IMR-90 (cell line): ENCODE results near the gene COG2. TPM values are rescaled to one million over a fixed set of nuclear protein-coding genes. Genes with fewer than 3 reads are reported as not detected.

Experiments used
- ATAC-seq: fragments of 200-7000 bp; cut with Tn5 transposase; 2 replicates; pipeline ENCODE4 v1.9.1; 2020; ENCODE audit warnings: low read depth, mild to moderate bottlenecking, moderate library complexity
- BruUV-seq: library from RNA; stranded (reverse); fragments of 400-500 nt; replicated peaks from 2 replicates; lab custom pipeline; 2021; lab: Mats Ljungman, UMichigan
- CTCF ChIA-PET: fragments of 300-600 bp; formaldehyde crosslinking; extraction: SDS; loops from one replicate; lab custom pipeline; 2021; ENCODE audit warnings: antibody characterized with exemption; lab: Yijun Ruan, JAX
- POLR2A ChIA-PET: fragments of 300-600 bp; sonication (Branson Sonifier 250); formaldehyde crosslinking; loops from one replicate; lab custom pipeline; 2022; ENCODE audit warnings: antibody characterized with exemption; ENCODE audit not compliant: unreplicated experiment; lab: Charles Lee
- DNase-seq: peaks from one replicate; pipeline ENCODE4 v3.0.0; 2013
- H2AFZ ChIP-seq: replicated peaks from 2 replicates; pipeline ENCODE3; 2013; ENCODE audit warnings: low read length, mild to moderate bottlenecking; ENCODE audit not compliant: poor library complexity
- H2AK5ac ChIP-seq: 2 replicates; pipeline ENCODE4 v1.6.1; 2013; ENCODE audit warnings: low read depth, low read length, inconsistent platforms
- H2AK9ac ChIP-seq: replicated peaks from 2 replicates; pipeline ENCODE3; 2013; ENCODE audit warnings: mild to moderate bottlenecking, low read depth, low read length, moderate library complexity; ENCODE audit not compliant: poor library complexity
- H2BK120ac ChIP-seq: 2 replicates; pipeline ENCODE4 v1.6.1; 2013; ENCODE audit warnings: low read depth, low read length, inconsistent platforms
- H2BK15ac ChIP-seq: 3 replicates; pipeline ENCODE4 v1.6.1; 2013; ENCODE audit warnings: low read depth, low read length, inconsistent platforms
- H2BK20ac ChIP-seq: 2 replicates; pipeline ENCODE4 v1.6.1; 2013; ENCODE audit warnings: low read depth, mild to moderate bottlenecking, inconsistent platforms, low read length, moderate library complexity
- H2BK5ac ChIP-seq: 2 replicates; pipeline ENCODE4 v1.6.1; 2013; ENCODE audit warnings: mild to moderate bottlenecking, low read depth, low read length, inconsistent platforms; ENCODE audit not compliant: poor library complexity, severe bottlenecking
- H3K14ac ChIP-seq: replicated peaks from 2 replicates; pipeline ENCODE4 v1.6.1; 2013; ENCODE audit warnings: low read depth, low read length, inconsistent platforms
- H3K18ac ChIP-seq: 2 replicates; pipeline ENCODE4 v1.6.1; 2013; ENCODE audit warnings: low read depth, low read length, control low read depth
- H3K23ac ChIP-seq: 2 replicates; pipeline ENCODE4 v1.6.1; 2013; ENCODE audit warnings: low read depth, low read length, inconsistent platforms
- H3K27ac ChIP-seq: 2 replicates; pipeline ENCODE4 v1.5.1; 2013; ENCODE audit warnings: mild to moderate bottlenecking, control low read depth, low read length; ENCODE audit not compliant: insufficient read depth
- H3K27me3 ChIP-seq: 2 replicates; pipeline ENCODE4 v1.6.1; 2013; ENCODE audit warnings: low read length; ENCODE audit not compliant: control insufficient read depth, insufficient read depth
- H3K36me3 ChIP-seq: 2 replicates; pipeline ENCODE4 v1.6.1; 2013; ENCODE audit warnings: low read length, mixed read lengths; ENCODE audit not compliant: control insufficient read depth, insufficient read depth
- H3K4ac ChIP-seq: 2 replicates; pipeline ENCODE4 v1.6.1; 2013; ENCODE audit warnings: low read depth, low read length, inconsistent platforms
- H3K4me1 ChIP-seq: 2 replicates; pipeline ENCODE4 v1.6.1; 2013; ENCODE audit warnings: low read length, mixed read lengths; ENCODE audit not compliant: control insufficient read depth, insufficient read depth
- H3K4me2 ChIP-seq: 2 replicates; pipeline ENCODE4 v1.6.1; 2013; ENCODE audit warnings: low read depth, mild to moderate bottlenecking, control low read depth, low read length, moderate library complexity
- H3K4me3 ChIP-seq: 2 replicates; pipeline ENCODE4 v1.5.1; 2013; ENCODE audit warnings: low read depth, mild to moderate bottlenecking, control low read depth, low read length, moderate library complexity; ENCODE audit not compliant: insufficient read depth
- H3K56ac ChIP-seq: 2 replicates; pipeline ENCODE4 v1.6.1; 2013; ENCODE audit warnings: low read length, inconsistent platforms; ENCODE audit not compliant: insufficient read depth; ENCODE audit errors: extremely low read depth
- H3K79me1 ChIP-seq, 2 experiments: 2 replicates each; pipeline ENCODE4 v1.6.1; 2013; ENCODE audit warnings: low read length in 2 of 2, inconsistent platforms in 1 of 2, low read depth in 1 of 2
- H3K9ac ChIP-seq: 2 replicates; pipeline ENCODE4 v1.6.1; 2013; ENCODE audit warnings: low read depth, low read length, control low read depth
- H3K9me1 ChIP-seq: 2 replicates; pipeline ENCODE4 v1.6.1; 2013; ENCODE audit warnings: low read length, inconsistent platforms; ENCODE audit not compliant: insufficient read depth
- H3K9me3 ChIP-seq: 2 replicates; pipeline ENCODE4 v1.6.1; 2013; ENCODE audit warnings: low read length; ENCODE audit not compliant: control insufficient read depth, insufficient read depth
- H4K20me1 ChIP-seq: 2 replicates; pipeline ENCODE4 v1.6.1; 2013; ENCODE audit warnings: low read length, inconsistent platforms; ENCODE audit not compliant: insufficient read depth
- H4K5ac ChIP-seq: 2 replicates; pipeline ENCODE4 v1.6.1; 2013; ENCODE audit warnings: mild to moderate bottlenecking, low read depth, low read length, control low read depth
- H4K8ac ChIP-seq, 2 experiments: 2 replicates each; pipeline ENCODE4 v1.6.1; 2013; ENCODE audit warnings: low read depth in 2 of 2, low read length in 2 of 2, control low read depth in 1 of 2, inconsistent platforms in 1 of 2
- H4K91ac ChIP-seq: 2 replicates; pipeline ENCODE4 v1.6.1; 2013; ENCODE audit warnings: low read depth, low read length, inconsistent platforms; ENCODE audit not compliant: insufficient read depth
- BHLHE40 ChIP-seq: fragments of 150-350 bp; IDR thresholded peaks from 2 replicates; pipeline ENCODE4 v1.6.1; 2016; ENCODE audit warnings: mild to moderate bottlenecking, low read depth, low read length
- CHD1 ChIP-seq: IDR thresholded peaks from 2 replicates; pipeline ENCODE4 v1.6.1; 2012; ENCODE audit warnings: low read depth, low read length, improper control_type of control experiment
- MAFK ChIP-seq: IDR thresholded peaks from 2 replicates; pipeline ENCODE4 v1.6.1; 2012; ENCODE audit warnings: low read depth, low read length, improper control_type of control experiment
- WGBS, 2 experiments: methylation state at CpG; one replicate each; pipeline versions ENCODE4 v1.1.5 to v1.1.7; 2013; ENCODE audit warnings: missing lambda C conversion rate in 2 of 2; ENCODE audit not compliant: insufficient read length in 1 of 2; ENCODE audit errors: extremely low coverage in 2 of 2; 5-methylcytosine and 5-hydroxymethylcytosine counted together
- dilution Hi-C: fragments of 300-500 bp; cut with HindIII; formaldehyde crosslinking; loops from one replicate; pipeline ENCODE4 v1.14.3; 2018; ENCODE audit warnings: low sequenced_read_pairs; ENCODE audit not compliant: unreplicated experiment
- in situ Hi-C: fragments of 300-500 bp; cut with MboI; formaldehyde crosslinking; loops from 3 replicates; pipeline ENCODE4 v1.14.3; 2019; ENCODE audit warnings: low sequenced_read_pairs, inconsistent platforms, mixed read lengths
- intact Hi-C: fragments of 100-400 bp; cut with micrococcal nuclease; formaldehyde crosslinking; loops from 2 replicates; pipeline ENCODE4 v1.10.0; 2022
- polyA plus RNA-seq, 3 experiments: library from polyadenylated mRNA; depleted of rRNA; stranded (reverse); fragments of >200 nt; gene quantifications; 2 replicates each; pipeline ENCODE4 v1.2.3, GENCODE V29; 2012; ENCODE audit warnings: low replicate concordance in 1 of 3
- total RNA-seq: library from RNA; depleted of rRNA; stranded (reverse); fragments of >200 nt; gene quantifications from 2 replicates; pipeline ENCODE4 v1.2.3, GENCODE V29; 2012

The COG2 gene
- total and polyA plus RNA-seq, 2 of the 4 experiments (the other 2 are of a cell fraction), result 9.1 to 16.7 TPM

DNA sequence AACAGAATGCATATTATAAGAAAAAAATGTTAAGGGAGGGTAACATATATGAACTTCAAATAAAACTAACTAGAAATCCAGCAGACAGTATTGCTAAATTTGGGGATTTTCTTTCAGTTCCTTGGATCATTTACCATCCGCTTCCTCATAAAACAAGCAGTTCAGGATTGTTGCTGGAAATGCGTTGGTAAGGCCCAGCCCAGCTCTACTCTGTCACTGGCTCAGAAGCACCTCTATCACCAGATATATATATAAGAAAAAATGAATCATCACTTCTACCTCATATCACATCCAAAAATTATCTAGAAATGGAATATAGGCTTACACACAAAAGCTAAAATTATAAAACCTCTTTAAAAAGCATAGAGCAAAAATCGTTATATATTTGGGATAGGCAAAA lies 28.2 kb upstream of the COG2 start:
- ChIA-PET CTCF (no interaction called here), POLR2A (no interaction called here)
- Histone ChIP-seq H3K9me1 (no peaks in the 10 kb centered on the region), H3K23ac (no peak overlapping the region), H3K9me3 (no peaks in the 10 kb centered on the region), H4K20me1 (no peaks in the 10 kb centered on the region), H3K36me3 (no peaks in the 10 kb centered on the region), H3K27me3 (no peaks in the 10 kb centered on the region), H3K4me1 (no peaks in the 10 kb centered on the region), H3K18ac (no peak overlapping the region), H3K9ac (no peak overlapping the region), H3K79me1 (no peaks in the 10 kb centered on the region), H4K8ac (no peak overlapping the region), H3K4ac (no peak overlapping the region), H3K4me2 (no peak overlapping the region), H3K4me3 (no peak overlapping the region), H3K56ac (no peak overlapping the region), H2AK5ac (no peak overlapping the region), H3K27ac (no peak overlapping the region), H2AFZ (no peak overlapping the region), H2AK9ac (no peak overlapping the region), H4K5ac (no peak overlapping the region), H2BK15ac (no peak overlapping the region), H2BK5ac (no peak overlapping the region), H4K91ac (no peak overlapping the region), H3K14ac (no peak overlapping the region), H2BK120ac (no peak overlapping the region), H2BK20ac (no peak overlapping the region)
- dilution Hi-C loops, result no loop called here
- in situ Hi-C loops, result no loop called here
- intact Hi-C loops, result no loop called here
- no CpG with 5 or more reads among the region's 3 CpGs for WGBS, 2 experiments
- no peak for DNase-seq
- TF ChIP-seq CHD1, result no peak
- no peak for TF ChIP-seq MAFK
- TF ChIP-seq BHLHE40, result no peak
- no TSS peak for BruUV-seq
- no peak for ATAC-seq
